Keratinocyte (primary cell): ENCODE data around the gene GPC4. TPM values are rescaled to one million over a fixed set of nuclear protein-coding genes. Genes with fewer than 3 reads are reported as not detected.

Experiments
- DNase-seq: peaks from one replicate; pipeline ENCODE4 v3.0.0-alpha.2; 2011; ENCODE audit warnings: low read depth, missing footprints, low spot score
- FAIRE-seq: peaks from 2 replicates; lab custom pipeline; 2011; peaks lifted over from hg19 to GRCh38; lab: Jason Lieb, UNC
- H2AFZ ChIP-seq: 2 replicates; pipeline ENCODE4 v1.6.0; 2012; ENCODE audit warnings: low read length, control low read depth, inconsistent platforms; ENCODE audit not compliant: control insufficient read depth
- H3K27ac ChIP-seq: 2 replicates; pipeline ENCODE4 v1.5.1; 2011; ENCODE audit warnings: low read length; ENCODE audit not compliant: control insufficient read depth, insufficient read depth
- H3K27me3 ChIP-seq: 3 replicates; pipeline ENCODE4 v1.6.0; 2011; ENCODE audit warnings: low read length; ENCODE audit not compliant: control insufficient read depth, insufficient read depth; ENCODE audit errors: extremely low read depth
- H3K36me3 ChIP-seq, 2 experiments: 2 replicates in 1 of 2; 3 replicates in 1 of 2; pipeline ENCODE4 v1.5.1; 2011; ENCODE audit warnings: low read length in 2 of 2, mild to moderate bottlenecking in 1 of 2; ENCODE audit not compliant: control insufficient read depth in 2 of 2, insufficient read depth in 2 of 2; ENCODE audit errors: extremely low read depth in 1 of 2
- H3K4me1 ChIP-seq: 3 replicates; pipeline ENCODE4 v1.5.1; 2011; ENCODE audit warnings: low read length; ENCODE audit not compliant: control insufficient read depth, insufficient read depth; ENCODE audit errors: extremely low read depth
- H3K4me2 ChIP-seq: 3 replicates; pipeline ENCODE4 v1.6.0; 2011; ENCODE audit warnings: low read depth, low read length; ENCODE audit not compliant: control insufficient read depth, insufficient read depth; ENCODE audit errors: extremely low read depth
- H3K4me3 ChIP-seq, 3 experiments: fragments of 200-600 bp in 1 of 3; sonication (generic) in 1 of 3; 2 replicates in 2 of 3; 3 replicates in 1 of 3; pipeline ENCODE4 v1.5.1; 2011 to 2016; ENCODE audit warnings: low read length in 3 of 3, mild to moderate bottlenecking in 3 of 3, control low read depth in 2 of 3, inconsistent platforms in 1 of 3, low read depth in 1 of 3, mixed read lengths in 1 of 3, mixed run types in 1 of 3, moderate library complexity in 1 of 3; ENCODE audit not compliant: control insufficient read depth in 2 of 3, insufficient read depth in 2 of 3; ENCODE audit errors: extremely low read depth in 1 of 3
- H3K79me2 ChIP-seq: 2 replicates; pipeline ENCODE4 v1.6.0; 2012; ENCODE audit warnings: low read length; ENCODE audit not compliant: control insufficient read depth, insufficient read depth
- H3K9ac ChIP-seq: 3 replicates; pipeline ENCODE4 v1.6.0; 2011; ENCODE audit warnings: low read length; ENCODE audit not compliant: control insufficient read depth, insufficient read depth; ENCODE audit errors: extremely low read depth
- H3K9me1 ChIP-seq: 3 replicates; pipeline ENCODE4 v1.6.0; 2011; ENCODE audit warnings: low read length; ENCODE audit not compliant: control insufficient read depth, insufficient read depth; ENCODE audit errors: extremely low read depth
- H3K9me3 ChIP-seq: 2 replicates; pipeline ENCODE4 v1.5.1; 2012; ENCODE audit warnings: low read depth, low read length; ENCODE audit not compliant: control insufficient read depth
- H4K20me1 ChIP-seq: 3 replicates; pipeline ENCODE4 v1.6.0; 2011; ENCODE audit warnings: low read length; ENCODE audit not compliant: control insufficient read depth, insufficient read depth; ENCODE audit errors: extremely low read depth
- CTCF ChIP-seq, 3 experiments: IDR thresholded peaks in 1 of 3; conservative IDR thresholded peaks in 1 of 3; optimal IDR thresholded peaks in 1 of 3; 2 replicates in 2 of 3; 3 replicates in 1 of 3; pipeline versions ENCODE3 to v1.5.1; 2011; ENCODE audit warnings: low read length in 3 of 3, mild to moderate bottlenecking in 3 of 3, moderate library complexity in 2 of 3, control low read depth in 1 of 3, inconsistent platforms in 1 of 3; ENCODE audit not compliant: insufficient read depth in 2 of 3; ENCODE audit errors: extremely low read depth in 1 of 3
- EZH2 ChIP-seq: IDR thresholded peaks from one replicate; pipeline ENCODE4 v1.6.1; 2012; ENCODE audit warnings: inconsistent platforms, mild to moderate bottlenecking, low read length, moderate library complexity
- dilution Hi-C: fragments of 300-500 bp; cut with MboI; formaldehyde crosslinking; loops from one replicate; pipeline ENCODE4 v1.7.0; 2020; ENCODE audit warnings: low sequenced_read_pairs; ENCODE audit not compliant: extremely low pct_ligation_motif_present
- polyA plus RNA-seq, 5 experiments: library from polyadenylated mRNA; depleted of rRNA in 3 of 5; stranded (reverse) in 3 of 5; stranded (forward) in 1 of 5; unstranded in 1 of 5; fragments of >200 nt; gene quantifications; 1 replicate in 1 of 5; 2 replicates in 3 of 5; 3 replicates in 1 of 5; pipeline versions ENCODE4 v1.2.1 to v1.2.3, GENCODE V29; 2011 to 2012; ENCODE audit warnings: missing spikeins in 2 of 5, low read depth in 1 of 5, low replicate concordance in 1 of 5

GPC4 gene
- polyA plus RNA-seq, 1 donor (not counting 4 experiments of a cell fraction or from before 2014, with no cell fraction given): 0.76 TPM

GRCh38 chrX:133359466-133359865, 55.8 kb downstream of the GPC4 start:
- Histone ChIP-seq H3K4me3 (no peak overlapping the region), H3K9me1 (no peaks in the 10 kb centered on the region), H3K36me3 (no peaks in the 10 kb centered on the region), H3K4me2 (no peak overlapping the region), H3K4me1 (no peaks in the 10 kb centered on the region), H3K9me3 (no peaks in the 10 kb centered on the region), H4K20me1 (no peaks in the 10 kb centered on the region), H3K9ac (no peak overlapping the region), H3K27me3 (no peaks in the 10 kb centered on the region), H3K27ac (no peak overlapping the region), H2AFZ (no peak overlapping the region), H3K79me2 (no peaks in the 10 kb centered on the region)
- TF ChIP-seq CTCF (optimal IDR thresholded peaks at IDR 0.05 in 1 of 3, IDR thresholded peaks at IDR 0.05 in 1 of 3, conservative IDR thresholded peaks at IDR 0.05 in 1 of 3; ENCODE audit: extremely low read depth in 1 of 3, insufficient read depth in 2 of 3, low read length in 3 of 3) (no peak), EZH2 (no peak)
- no peak for DNase-seq
- dilution Hi-C loops: no loop called here
- FAIRE-seq: no peak

- Histone ChIP-seq H3K9me1 (no peaks in the 10 kb centered on the region), H3K27ac (no peak overlapping the region), H3K9ac (no peak overlapping the region), H3K4me3 (no peak overlapping the region), H3K9me3 (no peaks in the 10 kb centered on the region), H3K27me3 (no peaks in the 10 kb centered on the region), H3K4me1 (no peaks in the 10 kb centered on the region), H3K79me2 (no peaks in the 10 kb centered on the region), H3K36me3 (no peaks in the 10 kb centered on the region), H3K4me2 (no peak overlapping the region), H2AFZ (no peak overlapping the region), H4K20me1 (no peaks in the 10 kb centered on the region)
- TF ChIP-seq EZH2 (no peak), CTCF (optimal IDR thresholded peaks at IDR 0.05 in 1 of 3, IDR thresholded peaks at IDR 0.05 in 1 of 3, conservative IDR thresholded peaks at IDR 0.05 in 1 of 3; ENCODE audit: extremely low read depth in 1 of 3, insufficient read depth in 2 of 3, low read length in 3 of 3) (no peak)
- DNase-seq (no peak), FAIRE-seq (no peak)
- dilution Hi-C loops: no loop called here
These were observed 62.1 kb downstream of the GPC4 start for GRCh38 chrX:133353233-133353632.
